GM21576 (cell line): ENCODE data around the gene SNAPC4.
"Not testable (repeated sequence)": the region's sequence is repeated elsewhere in the genome, so short reads cannot be mapped to it uniquely, and the experiment has no call there.

Experiments used
- ATAC-seq: cut with Tn5 transposase; IDR thresholded peaks from one replicate; pipeline ENCODE4 v1.9.1; 2021; ENCODE audit warnings: mild to moderate bottlenecking, moderate library complexity; ENCODE audit not compliant: unreplicated experiment

The SNAPC4 gene

DNA sequence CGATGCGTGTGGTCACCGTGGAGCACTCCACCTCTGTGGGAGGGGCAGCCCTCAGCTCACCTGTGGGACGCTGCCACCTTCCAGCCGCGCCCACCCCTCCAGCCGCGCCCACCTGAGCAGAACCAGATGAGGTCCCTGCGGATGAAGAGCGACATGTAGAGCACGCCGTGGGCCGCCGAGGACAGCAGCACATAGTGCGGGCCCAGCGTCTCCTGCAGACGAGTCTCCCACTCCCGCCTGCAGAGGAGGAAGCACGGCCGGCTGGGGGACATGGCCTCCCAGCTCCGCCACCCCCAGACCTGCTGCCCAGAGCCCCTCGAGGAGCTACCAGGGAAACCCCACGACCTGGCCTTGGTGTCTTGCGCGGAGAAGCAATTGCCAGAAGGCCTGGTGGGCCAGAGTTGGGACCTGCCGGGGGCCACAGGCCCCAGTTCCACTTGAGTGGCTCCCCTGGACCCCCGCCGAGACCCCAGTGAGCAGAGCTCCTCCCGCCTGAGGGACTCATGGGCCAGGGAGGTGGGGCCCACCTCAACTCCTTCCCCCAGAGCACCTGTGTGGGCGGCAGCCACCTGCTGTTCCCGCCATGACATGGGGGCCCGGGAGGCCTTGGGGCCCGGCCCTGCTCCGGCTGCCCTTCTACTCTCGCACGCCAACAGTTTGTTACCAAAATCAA lies 33.2 kb upstream of the SNAPC4 start:
- ATAC-seq = no peak

- no peak for ATAC-seq
Observed at GRCh38 chr9:136432591-136432990, 32.6 kb upstream of the SNAPC4 start.

GRCh38 chr9:136431782-136432350 lies 31.9 kb upstream of the SNAPC4 start:
- ATAC-seq = no peak

DNA sequence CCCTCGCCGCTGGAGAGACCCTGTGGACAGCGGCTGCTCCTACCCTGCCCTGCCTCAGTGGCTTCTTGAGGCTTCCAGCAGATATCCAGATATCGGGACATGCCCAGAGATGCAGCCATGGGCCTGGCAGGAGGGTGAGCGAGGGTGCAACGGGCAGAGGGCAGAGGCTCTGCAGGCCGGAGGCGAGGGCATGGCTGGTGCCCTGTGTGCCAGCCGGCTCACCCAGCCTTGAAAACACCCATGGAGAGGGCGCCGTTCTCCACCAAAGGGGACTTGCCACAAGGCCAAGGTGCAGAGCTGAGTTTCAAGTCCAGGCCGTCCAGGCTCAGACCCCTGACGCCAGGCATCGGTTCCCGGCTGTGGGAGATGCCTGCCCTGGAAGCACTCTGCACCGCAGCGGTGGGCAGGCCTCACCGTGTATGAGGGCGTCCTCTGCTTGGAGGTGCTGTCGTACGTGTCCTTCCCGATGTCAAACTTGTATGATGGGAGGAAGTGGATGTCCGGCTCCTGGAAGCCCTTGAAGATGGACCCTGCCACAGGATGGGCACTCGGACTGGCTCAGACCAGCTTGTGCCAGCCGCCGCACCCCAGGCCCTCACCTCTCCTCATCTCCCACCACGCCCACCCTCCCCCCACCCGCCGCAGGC lies 30.7 kb upstream of the SNAPC4 start:
- no peak for ATAC-seq

GRCh38 chr9:136429683-136430491 lies 29.9 kb upstream of the SNAPC4 start:
- ATAC-seq = no peak

- ATAC-seq = no peak
Observed at GRCh38 chr9:136429075-136429628, 29.2 kb upstream of the SNAPC4 start.

DNA sequence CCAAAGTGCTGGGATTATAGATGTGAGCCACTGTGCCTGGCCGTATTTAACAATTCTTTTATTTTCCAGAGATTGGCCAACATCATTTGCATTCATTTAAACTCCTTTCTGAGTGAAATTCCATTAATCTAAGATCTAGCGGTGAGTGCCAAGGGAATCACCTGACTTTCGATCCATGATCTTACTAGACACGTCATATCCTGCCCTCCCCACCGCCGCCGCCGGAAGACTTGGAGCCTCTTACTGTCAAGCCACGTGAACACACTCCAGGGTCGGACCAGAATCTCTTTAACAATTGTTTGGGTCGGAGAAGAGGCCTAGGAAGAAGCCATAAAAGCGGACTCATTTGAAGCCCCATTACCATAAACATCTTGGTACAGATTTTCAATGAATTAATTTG lies 26.8 kb upstream of the SNAPC4 start:
- no peak for ATAC-seq

- ATAC-seq = not testable (repeated sequence)
Observed at GRCh38 chr9:136425367-136425766, 25.4 kb upstream of the SNAPC4 start.

DNA sequence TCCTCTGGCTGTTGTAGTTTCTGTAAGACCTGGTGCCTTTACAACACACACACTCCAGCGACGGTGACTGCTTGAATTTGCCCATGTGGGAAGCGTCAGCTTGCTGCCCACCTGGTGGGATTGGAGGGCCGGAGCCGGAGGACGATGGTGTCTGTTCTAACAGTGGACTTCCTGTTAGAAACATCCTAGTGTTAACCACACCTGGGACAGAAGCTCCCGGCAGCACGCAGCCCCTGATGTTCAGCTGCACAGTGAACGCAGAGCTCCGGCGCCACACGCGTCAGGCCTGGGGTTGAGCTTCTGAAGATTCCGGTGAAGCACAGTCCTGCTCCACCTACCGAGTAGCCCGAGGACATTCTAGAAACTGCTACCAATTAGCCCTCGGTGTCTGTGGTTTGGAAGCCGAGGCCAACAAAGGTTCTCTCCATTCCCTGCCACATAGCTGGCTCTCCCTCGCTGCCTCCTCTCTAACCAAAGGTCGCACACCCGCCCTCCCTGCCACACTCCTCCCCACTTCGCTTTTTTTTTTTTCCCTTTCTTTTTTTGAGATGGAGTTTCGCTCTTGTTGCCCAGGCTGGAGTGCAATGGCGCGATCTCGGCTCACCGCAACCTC lies 24.9 kb upstream of the SNAPC4 start:
- ATAC-seq = no peak

- no peak for ATAC-seq
Observed at GRCh38 chr9:136423432-136424146, 23.6 kb upstream of the SNAPC4 start.

DNA sequence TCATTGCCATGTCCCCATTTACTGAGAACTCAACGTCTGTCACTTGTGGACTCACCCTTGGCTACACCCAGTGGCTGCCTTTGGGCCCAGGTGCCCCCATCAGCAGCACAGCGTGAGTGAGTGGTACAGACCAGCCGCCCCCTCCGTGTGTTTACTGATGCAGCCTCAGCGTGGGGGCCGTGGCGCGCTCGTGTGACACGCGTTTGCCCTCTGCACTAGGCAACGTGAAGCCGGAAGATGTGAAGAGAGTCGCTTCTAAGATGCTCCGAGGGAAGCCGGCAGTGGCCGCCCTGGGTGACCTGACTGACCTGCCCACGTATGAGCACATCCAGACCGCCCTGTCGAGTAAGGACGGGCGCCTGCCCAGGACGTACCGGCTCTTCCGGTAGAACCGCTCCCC lies 22.9 kb upstream of the SNAPC4 start:
- ATAC-seq = no peak

GRCh38 chr9:136421791-136422190 lies 21.8 kb upstream of the SNAPC4 start:
- no peak for ATAC-seq

- ATAC-seq = no peak
Observed at GRCh38 chr9:136419092-136419420, 19.1 kb upstream of the SNAPC4 start.

- ATAC-seq = no peak
Observed at GRCh38 chr9:136418182-136419091, 18.5 kb upstream of the SNAPC4 start.

DNA sequence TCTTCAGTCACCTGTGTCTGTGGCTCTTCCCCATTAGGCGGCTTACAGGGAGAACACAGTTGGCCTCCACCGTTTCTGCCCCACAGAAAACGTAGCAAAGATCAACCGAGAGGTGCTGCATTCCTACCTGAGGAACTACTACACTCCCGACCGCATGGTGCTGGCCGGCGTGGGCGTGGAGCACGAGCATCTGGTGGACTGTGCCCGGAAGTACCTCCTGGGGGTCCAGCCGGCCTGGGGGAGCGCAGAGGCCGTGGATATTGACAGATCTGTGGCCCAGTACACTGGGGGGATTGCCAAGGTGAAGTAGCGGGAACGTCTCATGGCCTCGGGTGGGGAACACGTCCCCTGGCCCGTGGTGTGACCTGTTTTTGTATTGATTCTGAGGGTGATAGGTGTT lies 16.9 kb upstream of the SNAPC4 start:
- no peak for ATAC-seq

DNA sequence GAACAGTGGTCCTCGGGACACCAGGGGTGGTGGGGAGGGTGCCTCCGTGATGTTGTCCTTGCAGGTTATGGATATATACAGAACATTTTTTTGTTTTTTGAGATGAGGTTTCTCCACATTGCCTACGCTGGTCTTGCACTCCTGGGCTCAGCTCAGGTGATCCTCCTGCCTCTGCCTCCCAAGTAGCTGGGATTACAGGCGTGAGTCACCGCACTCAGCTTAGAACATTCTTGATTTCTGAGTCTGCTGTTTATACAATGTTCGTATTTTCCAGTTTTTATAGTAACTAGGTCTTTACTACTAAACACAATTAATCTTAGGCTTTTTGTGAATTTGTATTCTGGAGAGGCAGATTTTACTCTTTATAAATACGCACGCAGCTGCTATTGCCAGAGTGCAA lies 16.5 kb upstream of the SNAPC4 start:
- ATAC-seq = no peak

DNA sequence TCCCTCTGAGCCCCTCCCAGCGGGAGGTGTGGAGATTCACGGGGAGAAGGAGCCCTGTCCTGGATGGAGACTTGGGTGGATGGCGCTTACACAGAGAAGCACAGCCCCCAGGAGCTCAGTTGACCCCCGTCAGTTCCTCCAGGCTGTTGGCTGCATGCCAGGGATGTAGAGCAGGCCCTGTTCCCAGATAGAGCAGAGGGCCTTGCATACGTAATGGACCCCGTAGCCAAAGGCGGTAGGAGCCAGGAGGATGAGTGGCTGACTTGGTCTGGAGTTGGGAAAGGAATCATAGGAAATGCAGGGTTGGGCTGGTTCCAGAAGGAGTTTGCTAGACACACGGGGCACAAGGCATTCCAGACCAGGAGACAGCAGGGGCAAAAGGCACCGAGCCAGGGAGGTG lies 13.0 kb upstream of the SNAPC4 start:
- ATAC-seq = no peak

DNA sequence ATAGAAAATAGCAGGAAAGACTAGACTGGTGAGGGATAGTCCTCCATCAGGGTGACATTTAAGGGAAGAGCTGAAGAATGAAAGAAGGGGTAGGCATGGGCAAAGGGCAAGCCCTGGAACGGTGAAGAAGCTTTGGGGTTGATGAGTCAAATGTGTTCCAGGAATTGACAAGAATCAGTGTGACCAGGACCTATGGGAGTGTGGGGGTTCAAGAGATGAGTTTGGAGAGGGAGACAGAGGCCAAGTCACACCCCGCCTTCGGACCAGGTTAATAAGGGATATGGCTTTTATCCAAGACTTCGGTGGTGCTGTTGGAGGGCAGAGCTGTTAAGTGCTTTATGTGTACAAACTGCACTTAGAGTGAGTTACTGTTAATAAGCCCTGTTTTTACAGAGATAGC lies 11.4 kb upstream of the SNAPC4 start:
- ATAC-seq = no peak

- peak; percentile 84 for ATAC-seq
Observed at GRCh38 chr9:136410500-136411287, 10.7 kb upstream of the SNAPC4 start, which contains the start of the genes ENTR1 and PMPCA. TSS of gene ENTR1 (minus strand) at chr9:136410614. CDS start at chr9:136410397, 217 bp downstream. TSS of gene PMPCA (plus strand) at chr9:136410658. CDS start at chr9:136410669, 11 bp downstream.
